KOPT-K1 (cell line): Measurements from ENCODE around the gene NOS3.

Experiments
- H3K27ac ChIP-seq: fragments of 200-600 bp; sonication (generic); 2 replicates; pipeline ENCODE4 v1.5.1; 2016; ENCODE audit warnings: antibody characterized with exemption, mild to moderate bottlenecking, low read depth, low read length; ENCODE audit not compliant: poor library complexity, severe bottlenecking
- H3K36me3 ChIP-seq: fragments of 200-600 bp; sonication (generic); 2 replicates; pipeline ENCODE4 v1.5.1; 2017; ENCODE audit warnings: antibody characterized with exemption, mild to moderate bottlenecking, low read length, moderate library complexity; ENCODE audit not compliant: insufficient read depth
- H3K9me3 ChIP-seq: fragments of 200-600 bp; sonication (generic); 2 replicates; pipeline ENCODE4 v1.5.1; 2017; ENCODE audit warnings: antibody characterized with exemption, low read length, mild to moderate bottlenecking; ENCODE audit not compliant: insufficient read depth, poor library complexity, severe bottlenecking

Gene NOS3

GRCh38 chr7:151048911-151049463 lies 58.2 kb downstream of the NOS3 start:
- Histone ChIP-seq H3K9me3 (no peaks in the 10 kb centered on the region), H3K27ac (no peak overlapping the region), H3K36me3 (peaks cover 23% of the 10 kb centered on the region)

- Histone ChIP-seq H3K9me3 (no peaks in the 10 kb centered on the region), H3K27ac (no peak overlapping the region), H3K36me3 (0 out of 2 replicates have a peak, but pooled peaks cover 4% of the 10 kb centered on the region)
Measured at GRCh38 chr7:151051108-151051507, 60.3 kb downstream of the NOS3 start.

GRCh38 chr7:151053096-151053495 lies 62.3 kb downstream of the NOS3 start:
- H3K9me3 ChIP-seq: no peaks in the 10 kb centered on the region
- no peak overlapping the region for H3K27ac ChIP-seq
- no peaks in the 10 kb centered on the region for H3K36me3 ChIP-seq

GRCh38 chr7:151053751-151054150 lies 62.9 kb downstream of the NOS3 start:
- Histone ChIP-seq H3K36me3 (no peaks in the 10 kb centered on the region), H3K27ac (no peak overlapping the region), H3K9me3 (no peaks in the 10 kb centered on the region)

- Histone ChIP-seq H3K36me3 (no peaks in the 10 kb centered on the region), H3K9me3 (no peaks in the 10 kb centered on the region), H3K27ac (no peak overlapping the region)
Measured at GRCh38 chr7:151056283-151056665, 65.5 kb downstream of the NOS3 start.

GRCh38 chr7:151056666-151057505 lies 66.1 kb downstream of the NOS3 start:
- H3K36me3 ChIP-seq: no peaks in the 10 kb centered on the region
- H3K9me3 ChIP-seq: no peaks in the 10 kb centered on the region
- H3K27ac ChIP-seq: peak overlapping the region; percentile 67

GRCh38 chr7:151057506-151057988 lies 66.7 kb downstream of the NOS3 start, which contains the start of gene CDK5:
TSS of gene CDK5 (minus strand) at chr7:151057897. CDS start at chr7:151057848, 49 bp downstream.
- Histone ChIP-seq H3K36me3 (no peaks in the 10 kb centered on the region), H3K9me3 (no peaks in the 10 kb centered on the region), H3K27ac (peak within 1 kb of the TSS; percentile 67)

GRCh38 chr7:151057989-151058780 lies 67.4 kb downstream of the NOS3 start:
- peak overlapping the region; percentile 67 for H3K27ac ChIP-seq

GRCh38 chr7:151058781-151059366 lies 68.1 kb downstream of the NOS3 start:
- Histone ChIP-seq H3K36me3 (peaks cover 5% of the 10 kb centered on the region; the same call in 1 of the 2 replicates), H3K9me3 (no peaks in the 10 kb centered on the region), H3K27ac (peak overlapping the region; percentile 67)

More at GRCh38 chr7:151057989-151058780, 67.4 kb downstream of the NOS3 start:
- peaks cover under 1% of the 10 kb centered on the region; the same call in 1 of the 2 replicates for H3K36me3 ChIP-seq
- H3K9me3 ChIP-seq: no peaks in the 10 kb centered on the region

- peak within 1 kb of the TSS; percentile 67 for H3K27ac ChIP-seq
- H3K9me3 ChIP-seq: no peaks in the 10 kb centered on the region
- H3K36me3 ChIP-seq: peaks cover 11% of the 10 kb centered on the region
Measured at GRCh38 chr7:151059367-151060112, 68.7 kb downstream of the NOS3 start, which contains the start of gene SLC4A2. TSS of gene SLC4A2 (plus strand) at chr7:151059589. CDS start at chr7:151061988, 2,399 bp downstream.

- Histone ChIP-seq H3K9me3 (no peaks in the 10 kb centered on the region), H3K27ac (peak overlapping the region; percentile 67), H3K36me3 (peaks cover 16% of the 10 kb centered on the region)
Measured at GRCh38 chr7:151060113-151060415, 69.2 kb downstream of the NOS3 start.

GRCh38 chr7:151060416-151061212 lies 69.8 kb downstream of the NOS3 start:
- Histone ChIP-seq H3K9me3 (no peaks in the 10 kb centered on the region), H3K27ac (peak overlapping the region; percentile 67), H3K36me3 (peaks cover 21% of the 10 kb centered on the region)

- Histone ChIP-seq H3K36me3 (peaks cover 30% of the 10 kb centered on the region), H3K27ac (no peak overlapping the region), H3K9me3 (no peaks in the 10 kb centered on the region)
Measured at GRCh38 chr7:151061213-151062110, 70.6 kb downstream of the NOS3 start.
